Epithelial cell of proximal tubule (primary cell): Measurements from ENCODE around the gene TTC21B. TPM values are rescaled to one million over a fixed set of nuclear protein-coding genes. Genes with fewer than 3 reads are reported as not detected.
"Not testable (repeated sequence)": the region's sequence is repeated elsewhere in the genome, so short reads cannot be mapped to it uniquely, and the experiment has no call there.

Source experiments
- DNase-seq: peaks from one replicate; pipeline ENCODE4 v3.0.0-alpha.2; 2011; ENCODE audit warnings: low read depth
- H3K4me3 ChIP-seq: 2 replicates; pipeline ENCODE4 v1.5.1; 2011; ENCODE audit warnings: low read depth, mild to moderate bottlenecking, low read length
- CTCF ChIP-seq: conservative IDR thresholded peaks from 2 replicates; pipeline ENCODE4 v1.5.1; 2012; ENCODE audit warnings: low read depth, mild to moderate bottlenecking, low read length
- total RNA-seq: library from RNA; depleted of rRNA; stranded (reverse); fragments of >200 nt; gene quantifications from 2 replicates; pipeline ENCODE4 v1.2.3, GENCODE V29; 2015

TTC21B gene
- total RNA-seq, 1 donor from 2014 or later: 9.1 TPM

- peak; percentile 16 for DNase-seq
- no peak for TF ChIP-seq CTCF
- H3K4me3 ChIP-seq: no peak overlapping the region
Observed at GRCh38 chr2:165870346-165870745, 83.2 kb downstream of the TTC21B start.

GRCh38 chr2:165868211-165868610 is 85.4 kb downstream of the TTC21B start:
- TF ChIP-seq CTCF: no peak
- no peak for DNase-seq
- H3K4me3 ChIP-seq: no peak overlapping the region

GRCh38 chr2:165864296-165864695 is 89.3 kb downstream of the TTC21B start:
- no peak for DNase-seq
- H3K4me3 ChIP-seq: no peak overlapping the region
- TF ChIP-seq CTCF: no peak

- no peak for DNase-seq
- no peak for TF ChIP-seq CTCF
- no peak overlapping the region for H3K4me3 ChIP-seq
Observed at GRCh38 chr2:165863810-165864261, 89.7 kb downstream of the TTC21B start.

- not testable (repeated sequence) for DNase-seq, H3K4me3 ChIP-seq
Observed at GRCh38 chr2:165861083-165861482, 92.5 kb downstream of the TTC21B start.

GRCh38 chr2:165859723-165860122 is 93.9 kb downstream of the TTC21B start:
- not testable (repeated sequence) for DNase-seq, H3K4me3 ChIP-seq

GRCh38 chr2:165857876-165858275 is 95.7 kb downstream of the TTC21B start:
- no peak for DNase-seq
- no peak for TF ChIP-seq CTCF
- no peak overlapping the region for H3K4me3 ChIP-seq

GRCh38 chr2:165852394-165852793 is 101.2 kb downstream of the TTC21B start:
- H3K4me3 ChIP-seq: no peak overlapping the region
- no peak for DNase-seq
- TF ChIP-seq CTCF: no peak
